GM12878 (cell line): ENCODE data around the gene HYCC2. TPM values are rescaled to one million over a fixed set of nuclear protein-coding genes. Genes with fewer than 3 reads are reported as not detected.
"Not testable (repeated sequence)": the region's sequence is repeated elsewhere in the genome, so short reads cannot be mapped to it uniquely, and the experiment has no call there.

Source experiments
- ATAC-seq: fragments of 200-7000 bp; cut with Tn5 transposase; 3 replicates; pipeline ENCODE4 v1.9.1; 2020; ENCODE audit warnings: mild to moderate bottlenecking, moderate library complexity
- BruUV-seq: library from RNA; stranded (reverse); fragments of 400-500 nt; replicated peaks from 2 replicates; lab custom pipeline; 2021; lab: Mats Ljungman, UMichigan
- CTCF ChIA-PET: fragments of 300-600 bp; sonication (Branson Sonifier 250); formaldehyde crosslinking; extraction: SDS; loops from one replicate; lab custom pipeline; 2021; ENCODE audit warnings: inconsistent platforms; lab: Yijun Ruan, JAX
- POLR2A ChIA-PET: fragments of 350-600 bp; formaldehyde crosslinking; extraction: SDS; loops from one replicate; lab custom pipeline; 2021; ENCODE audit warnings: inconsistent platforms; lab: Charles Lee
- RAD21 ChIA-PET: fragments of 300-600 bp; sonication (Branson Sonifier 250); formaldehyde crosslinking; loops from one replicate; lab custom pipeline; 2023; ENCODE audit warnings: antibody characterized with exemption; ENCODE audit not compliant: unreplicated experiment; lab: Charles Lee
- SMC1A ChIA-PET: fragments of 300-600 bp; sonication (Branson Sonifier 250); formaldehyde crosslinking; loops from one replicate; lab custom pipeline; 2023; ENCODE audit not compliant: unreplicated experiment, uncharacterized antibody; lab: Charles Lee
- DNase-seq: peaks from one replicate; pipeline ENCODE4 v3.0.0-alpha.2; 2011; ENCODE audit warnings: low read depth, low spot score
- FAIRE-seq: peaks from 3 replicates; lab custom pipeline; 2011; peaks lifted over from hg19 to GRCh38; lab: Jason Lieb, UNC
- H2AFZ ChIP-seq: 2 replicates; pipeline ENCODE4 v1.6.0; 2011; ENCODE audit warnings: low read depth, low read length, control low read depth; ENCODE audit not compliant: control insufficient read depth
- H3K27ac ChIP-seq: 2 replicates; pipeline ENCODE4 v1.5.1; 2011; ENCODE audit warnings: control low read depth; ENCODE audit not compliant: control insufficient read depth, insufficient read depth
- H3K27me3 ChIP-seq, 2 experiments: replicated peaks in 1 of 2; 2 replicates each; pipeline versions ENCODE4 v1.6.0 to v1.6.1; 2011; ENCODE audit warnings: low read length in 1 of 2; ENCODE audit not compliant: control insufficient read depth in 2 of 2, insufficient read depth in 2 of 2
- H3K36me3 ChIP-seq, 2 experiments: 2 replicates each; pipeline ENCODE4 v1.5.1; 2011; ENCODE audit warnings: low read length in 1 of 2; ENCODE audit not compliant: control insufficient read depth in 2 of 2, insufficient read depth in 2 of 2
- H3K4me1 ChIP-seq: 2 replicates; pipeline ENCODE4 v1.6.1; 2011; ENCODE audit warnings: mild to moderate bottlenecking, low read length, moderate library complexity, mixed read lengths; ENCODE audit not compliant: control insufficient read depth, insufficient read depth
- H3K4me2 ChIP-seq: 2 replicates; pipeline ENCODE4 v1.6.0; 2011; ENCODE audit warnings: control low read depth; ENCODE audit not compliant: control insufficient read depth, insufficient read depth
- H3K4me3 ChIP-seq: fragments of 200-600 bp; sonication (generic); 2 replicates; pipeline ENCODE4 v1.5.1; 2016
- H3K79me2 ChIP-seq: 2 replicates; pipeline ENCODE4 v1.6.0; 2011; ENCODE audit warnings: low read length; ENCODE audit not compliant: control insufficient read depth, insufficient read depth
- H3K9ac ChIP-seq: 2 replicates; pipeline ENCODE4 v1.8.0; 2011; ENCODE audit warnings: low read length, control low read depth, mixed read lengths; ENCODE audit not compliant: control insufficient read depth, insufficient read depth
- H3K9me3 ChIP-seq: replicated peaks from 3 replicates; pipeline ENCODE4 v1.5.1; 2011; ENCODE audit warnings: mild to moderate bottlenecking, low read length; ENCODE audit not compliant: control insufficient read depth, insufficient read depth
- H4K20me1 ChIP-seq: 2 replicates; pipeline ENCODE4 v1.6.0; 2011; ENCODE audit not compliant: control insufficient read depth, insufficient read depth
- ATF7 ChIP-seq: fragments of 450-650 bp; IDR thresholded peaks from 2 replicates; pipeline ENCODE4 v1.6.1; 2016; ENCODE audit warnings: low read depth, mild to moderate bottlenecking
- BCL11A ChIP-seq: IDR thresholded peaks from 2 replicates; pipeline ENCODE4 v1.6.1; 2011; ENCODE audit warnings: low read depth, low read length
- CTCF ChIP-seq, 3 experiments: IDR thresholded peaks in 2 of 3; conservative IDR thresholded peaks in 1 of 3; 2 replicates each; pipeline ENCODE4 v1.5.1; 2011; ENCODE audit warnings: low read depth in 3 of 3, low read length in 3 of 3, mild to moderate bottlenecking in 3 of 3, control low read depth in 2 of 3, moderate library complexity in 2 of 3, inconsistent platforms in 1 of 3, mixed read lengths in 1 of 3; ENCODE audit not compliant: control insufficient read depth in 2 of 3, insufficient read depth in 1 of 3; ENCODE audit errors: extremely low read depth in 1 of 3
- GATAD2B ChIP-seq: fragments of 450-650 bp; conservative IDR thresholded peaks from 2 replicates; pipeline ENCODE4 v1.6.1; 2017; ENCODE audit warnings: low read depth, mild to moderate bottlenecking, moderate library complexity
- HCFC1 ChIP-seq: fragments of 150-350 bp; IDR thresholded peaks from 2 replicates; pipeline ENCODE4 v1.6.1; 2014; ENCODE audit warnings: low read length
- JUNB ChIP-seq: IDR thresholded peaks from 2 replicates; pipeline ENCODE4 v1.6.1; 2016; ENCODE audit warnings: antibody characterized with exemption, mild to moderate bottlenecking
- RB1 ChIP-seq: fragments of 450-650 bp; formaldehyde crosslinking; IDR thresholded peaks from 2 replicates; pipeline ENCODE4 v1.6.1; 2017; ENCODE audit warnings: mild to moderate bottlenecking, borderline replicate concordance
- REST ChIP-seq: IDR thresholded peaks from 2 replicates; pipeline ENCODE4 v1.6.1; 2012; ENCODE audit warnings: mild to moderate bottlenecking, low read depth, low read length
- TBL1XR1 ChIP-seq: IDR thresholded peaks from 2 replicates; pipeline ENCODE4 v1.6.1; 2012; ENCODE audit warnings: low read depth, low read length, improper control_type of control experiment
- ZNF622 ChIP-seq: fragments of 450-650 bp; IDR thresholded peaks from 2 replicates; pipeline ENCODE4 v1.6.1; 2017; ENCODE audit warnings: mild to moderate bottlenecking, inconsistent platforms
- WGBS: methylation state at CpG from one replicate; pipeline ENCODE4 v1.1.6; 2016; ENCODE audit warnings: low lambda C conversion rate; ENCODE audit not compliant: insufficient replicate concordance, insufficient coverage; ENCODE audit errors: missing lambda C conversion rate; 5-methylcytosine and 5-hydroxymethylcytosine counted together
- in situ Hi-C: fragments of 300-500 bp; cut with MboI; formaldehyde crosslinking; loops from 9 replicates; pipeline ENCODE4 v1.14.3; 2018; ENCODE audit warnings: mixed read lengths
- intact Hi-C: fragments of 100-400 bp; cut with micrococcal nuclease; formaldehyde crosslinking; loops from one replicate; pipeline ENCODE4 v1.14.2; 2022; ENCODE audit not compliant: unreplicated experiment
- polyA plus RNA-seq, 11 experiments: library from polyadenylated mRNA; depleted of rRNA in 4 of 11; unstranded in 6 of 11; stranded (reverse) in 5 of 11; fragments of >200 nt; fragmentation: Nextera tagmentation in 4 of 11; fragmentation: Illumina TruSeq in 1 of 11; extraction: Ambion mirVana in 4 of 11; extraction: Trizol in 1 of 11; gene quantifications; 1 replicate in 1 of 11; 2 replicates in 10 of 11; pipeline versions ENCODE4 v1.2.1 to v1.2.3, GENCODE V29; 2011 to 2016; ENCODE audit warnings: inconsistent platforms in 2 of 11, missing spikeins in 2 of 11, low read depth in 1 of 11
- total RNA-seq, 4 experiments: library from RNA; depleted of rRNA in 3 of 4; stranded (reverse); fragments of >200 nt in 3 of 4; fragmentation: Illumina TruSeq in 1 of 4; extraction: Trizol in 1 of 4; gene quantifications; 2 replicates each; pipeline versions ENCODE4 v1.2.1 to v1.2.3, GENCODE V29; 2013 to 2021

The HYCC2 gene
- total and polyA plus RNA-seq, 10 of the 15 experiments (the other 5 are each of a cell fraction or from before 2014, with no cell fraction given): 3.4 to 17.4 (median 8.0) TPM

- CTCF ChIA-PET, in situ Hi-C loops, DNase-seq, H2AFZ ChIP-seq, H3K9me3 ChIP-seq, intact Hi-C loops, H4K20me1 ChIP-seq, H3K36me3 ChIP-seq, SMC1A ChIA-PET, H3K79me2 ChIP-seq, H3K27ac ChIP-seq, H3K4me1 ChIP-seq, FAIRE-seq, H3K9ac ChIP-seq, RAD21 ChIA-PET, H3K27me3 ChIP-seq, H3K4me3 ChIP-seq, POLR2A ChIA-PET, BruUV-seq, ATAC-seq, H3K4me2 ChIP-seq: not testable (repeated sequence)
- WGBS: 100% methylated on average over 1 of the region's 2 CpGs
Observed at GRCh38 chr2:201034355-201034754, 37.1 kb downstream of the HYCC2 start.

GRCh38 chr2:201024518-201024917 lies 47.0 kb downstream of the HYCC2 start:
- BruUV-seq: no TSS peak
- ATAC-seq (no peak), FAIRE-seq (no peak), DNase-seq (no peak)
- Histone ChIP-seq H4K20me1 (no peaks in the 10 kb centered on the region), H3K9ac (no peak overlapping the region), H2AFZ (no peak overlapping the region), H3K27me3 (no peaks in the 10 kb centered on the region), H3K79me2 (peaks cover 3% of the 10 kb centered on the region; the same call in 1 of the 2 replicates), H3K27ac (no peak overlapping the region), H3K4me1 (no peaks in the 10 kb centered on the region), H3K4me2 (no peak overlapping the region), H3K36me3 (peaks cover 2 to 3% of the 10 kb centered on the region in 2 experiments; a peak in 3 of 4 replicates), H3K9me3 (no peaks in the 10 kb centered on the region; the same call in 2 of the 3 replicates), H3K4me3 (no peak overlapping the region)
- CTCF ChIA-PET: interaction anchor here (0.6 to 2.0 kb wide), 4 partner anchors 35 to 185 kb away, joined by 3 to 6 read pairs (median 4); no protein-coding TSS in a partner anchor
- SMC1A ChIA-PET: no interaction called here
- RAD21 ChIA-PET: interaction anchor here (1.2 kb wide), 1 partner anchor 44 kb away, joined by 4 read pairs; no protein-coding TSS in a partner anchor
- POLR2A ChIA-PET: no interaction called here
- in situ Hi-C loops (no loop called here), intact Hi-C loops (no loop called here)
- no peak for TF ChIP-seq GATAD2B
- no peak for TF ChIP-seq RB1
- no peak for TF ChIP-seq CTCF (IDR thresholded peaks at IDR 0.05 in 2 of 3, conservative IDR thresholded peaks at IDR 0.05 in 1 of 3; ENCODE audit: control insufficient read depth in 2 of 3, extremely low read depth in 1 of 3, insufficient read depth in 1 of 3, low read depth in 3 of 3, low read length in 3 of 3)
- TF ChIP-seq ATF7: no peak
- no peak for TF ChIP-seq ZNF622
- TF ChIP-seq BCL11A: no peak
- no peak for TF ChIP-seq HCFC1
- no peak for TF ChIP-seq JUNB
- no peak for TF ChIP-seq REST
- no peak for TF ChIP-seq TBL1XR1
